Measurements from ENCODE around the gene ZDHHC21.

DNA sequence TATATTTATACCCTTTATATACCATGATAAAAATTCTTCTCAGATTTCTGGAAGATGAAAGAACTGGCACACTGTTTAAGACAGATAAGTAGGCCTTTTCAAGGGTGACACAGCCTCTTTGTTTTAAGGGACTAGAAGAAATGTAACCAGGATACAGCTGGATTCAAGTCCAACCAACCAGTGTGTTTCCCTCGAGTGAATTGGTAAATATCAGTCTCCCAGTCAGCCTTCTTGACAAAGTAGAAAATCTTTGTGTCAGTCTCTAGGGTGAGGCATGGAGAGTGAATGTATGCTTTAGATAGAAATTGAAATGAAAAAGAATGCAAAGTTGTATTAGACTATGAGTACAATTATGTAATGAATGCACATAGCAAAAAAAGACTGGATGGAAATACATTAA is 119.1 kb downstream of the ZDHHC21 start:
- TF ChIP-seq EP300 (IDR thresholded peaks at IDR 0.05) (no peak), HOXB13 (CRISPR knock-in tag; IDR thresholded peaks at IDR 0.05; ENCODE audit: low read depth) (no peak), RAD21 (conservative IDR thresholded peaks at IDR 0.05 in 1 of 2, IDR thresholded peaks at IDR 0.05 in 1 of 2) (no peak), NFE2L2 (conservative IDR thresholded peaks at IDR 0.05; ENCODE audit: low read length) (no peak), JUN (IDR thresholded peaks at IDR 0.05) (no peak), PHF8 (IDR thresholded peaks at IDR 0.05; ENCODE audit: borderline replicate concordance, low read depth) (no peak), ZFP36 (IDR thresholded peaks at IDR 0.05; ENCODE audit: borderline replicate concordance, partially characterized antibody) (no peak), CBX2 (IDR thresholded peaks at IDR 0.05; ENCODE audit: borderline replicate concordance, low read depth) (no peak)
- TF ChIP-seq, protein P1, sequence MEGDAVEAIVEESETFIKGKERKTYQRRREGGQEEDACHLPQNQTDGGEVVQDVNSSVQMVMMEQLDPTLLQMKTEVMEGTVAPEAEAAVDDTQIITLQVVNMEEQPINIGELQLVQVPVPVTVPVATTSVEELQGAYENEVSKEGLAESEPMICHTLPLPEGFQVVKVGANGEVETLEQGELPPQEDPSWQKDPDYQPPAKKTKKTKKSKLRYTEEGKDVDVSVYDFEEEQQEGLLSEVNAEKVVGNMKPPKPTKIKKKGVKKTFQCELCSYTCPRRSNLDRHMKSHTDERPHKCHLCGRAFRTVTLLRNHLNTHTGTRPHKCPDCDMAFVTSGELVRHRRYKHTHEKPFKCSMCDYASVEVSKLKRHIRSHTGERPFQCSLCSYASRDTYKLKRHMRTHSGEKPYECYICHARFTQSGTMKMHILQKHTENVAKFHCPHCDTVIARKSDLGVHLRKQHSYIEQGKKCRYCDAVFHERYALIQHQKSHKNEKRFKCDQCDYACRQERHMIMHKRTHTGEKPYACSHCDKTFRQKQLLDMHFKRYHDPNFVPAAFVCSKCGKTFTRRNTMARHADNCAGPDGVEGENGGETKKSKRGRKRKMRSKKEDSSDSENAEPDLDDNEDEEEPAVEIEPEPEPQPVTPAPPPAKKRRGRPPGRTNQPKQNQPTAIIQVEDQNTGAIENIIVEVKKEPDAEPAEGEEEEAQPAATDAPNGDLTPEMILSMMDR (IDR thresholded peaks at IDR 0.05) = no peak
- TF ChIP-seq, protein P2, sequence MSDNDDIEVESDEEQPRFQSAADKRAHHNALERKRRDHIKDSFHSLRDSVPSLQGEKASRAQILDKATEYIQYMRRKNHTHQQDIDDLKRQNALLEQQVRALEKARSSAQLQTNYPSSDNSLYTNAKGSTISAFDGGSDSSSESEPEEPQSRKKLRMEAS (IDR thresholded peaks at IDR 0.05) = no peak
- TF ChIP-seq, protein P3, sequence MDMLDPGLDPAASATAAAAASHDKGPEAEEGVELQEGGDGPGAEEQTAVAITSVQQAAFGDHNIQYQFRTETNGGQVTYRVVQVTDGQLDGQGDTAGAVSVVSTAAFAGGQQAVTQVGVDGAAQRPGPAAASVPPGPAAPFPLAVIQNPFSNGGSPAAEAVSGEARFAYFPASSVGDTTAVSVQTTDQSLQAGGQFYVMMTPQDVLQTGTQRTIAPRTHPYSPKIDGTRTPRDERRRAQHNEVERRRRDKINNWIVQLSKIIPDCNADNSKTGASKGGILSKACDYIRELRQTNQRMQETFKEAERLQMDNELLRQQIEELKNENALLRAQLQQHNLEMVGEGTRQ (IDR thresholded peaks at IDR 0.05) = no peak
- TF ChIP-seq, protein P4, sequence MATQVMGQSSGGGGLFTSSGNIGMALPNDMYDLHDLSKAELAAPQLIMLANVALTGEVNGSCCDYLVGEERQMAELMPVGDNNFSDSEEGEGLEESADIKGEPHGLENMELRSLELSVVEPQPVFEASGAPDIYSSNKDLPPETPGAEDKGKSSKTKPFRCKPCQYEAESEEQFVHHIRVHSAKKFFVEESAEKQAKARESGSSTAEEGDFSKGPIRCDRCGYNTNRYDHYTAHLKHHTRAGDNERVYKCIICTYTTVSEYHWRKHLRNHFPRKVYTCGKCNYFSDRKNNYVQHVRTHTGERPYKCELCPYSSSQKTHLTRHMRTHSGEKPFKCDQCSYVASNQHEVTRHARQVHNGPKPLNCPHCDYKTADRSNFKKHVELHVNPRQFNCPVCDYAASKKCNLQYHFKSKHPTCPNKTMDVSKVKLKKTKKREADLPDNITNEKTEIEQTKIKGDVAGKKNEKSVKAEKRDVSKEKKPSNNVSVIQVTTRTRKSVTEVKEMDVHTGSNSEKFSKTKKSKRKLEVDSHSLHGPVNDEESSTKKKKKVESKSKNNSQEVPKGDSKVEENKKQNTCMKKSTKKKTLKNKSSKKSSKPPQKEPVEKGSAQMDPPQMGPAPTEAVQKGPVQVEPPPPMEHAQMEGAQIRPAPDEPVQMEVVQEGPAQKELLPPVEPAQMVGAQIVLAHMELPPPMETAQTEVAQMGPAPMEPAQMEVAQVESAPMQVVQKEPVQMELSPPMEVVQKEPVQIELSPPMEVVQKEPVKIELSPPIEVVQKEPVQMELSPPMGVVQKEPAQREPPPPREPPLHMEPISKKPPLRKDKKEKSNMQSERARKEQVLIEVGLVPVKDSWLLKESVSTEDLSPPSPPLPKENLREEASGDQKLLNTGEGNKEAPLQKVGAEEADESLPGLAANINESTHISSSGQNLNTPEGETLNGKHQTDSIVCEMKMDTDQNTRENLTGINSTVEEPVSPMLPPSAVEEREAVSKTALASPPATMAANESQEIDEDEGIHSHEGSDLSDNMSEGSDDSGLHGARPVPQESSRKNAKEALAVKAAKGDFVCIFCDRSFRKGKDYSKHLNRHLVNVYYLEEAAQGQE (IDR thresholded peaks at IDR 0.05) = no peak

Measured in A549 (cell line).